ENCODE measurements around the gene VEGFD. TPM values are rescaled to one million over a fixed set of nuclear protein-coding genes. Genes with fewer than 3 reads are reported as not detected.

Gene VEGFD
- total RNA-seq, 2 experiments from 2014 or later: not detected

DNA sequence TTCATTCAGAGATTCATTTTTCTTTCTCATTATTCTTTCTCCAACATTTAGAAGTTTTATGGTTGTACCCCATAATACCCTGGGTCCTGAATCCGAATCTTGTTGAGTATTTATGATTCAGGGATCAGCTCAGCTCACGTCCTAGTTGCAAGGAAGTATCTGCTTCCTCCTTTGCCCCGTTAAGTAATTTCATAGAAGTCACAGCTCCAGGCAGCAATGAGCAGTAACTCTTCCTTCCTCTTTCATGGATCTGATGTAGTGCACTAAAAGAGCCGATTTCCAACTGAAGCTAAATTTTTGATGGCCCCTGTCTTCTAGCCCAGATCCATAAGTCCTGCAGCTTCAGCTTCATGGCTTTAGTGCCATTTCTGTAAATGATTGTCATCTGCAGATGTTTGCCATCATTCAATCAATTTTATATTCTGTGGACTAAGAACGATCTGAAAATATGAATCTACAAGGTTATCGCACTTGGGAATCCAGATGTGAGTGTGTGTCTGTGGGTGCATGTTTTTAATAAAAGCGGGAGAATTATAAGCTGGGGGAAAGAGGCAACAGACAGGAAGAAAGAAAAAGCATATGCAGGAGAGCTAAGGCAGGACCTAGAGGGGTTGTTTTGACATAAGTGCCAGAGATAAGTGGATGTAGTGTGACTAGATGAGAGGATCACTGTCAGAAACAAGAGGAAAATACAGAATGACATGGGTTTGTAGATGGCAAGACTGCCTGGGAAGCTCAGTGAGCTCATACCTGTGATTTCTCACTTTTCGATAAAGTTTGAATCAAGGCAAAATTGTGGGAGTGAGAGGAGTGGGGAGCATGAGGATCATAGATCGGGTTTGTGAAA lies 17.5 kb downstream of the VEGFD start:
- no peak overlapping the region for H3K27ac Mint-ChIP-seq
- no peak overlapping the region for H3K4me3 Mint-ChIP-seq
- ChIA-PET POLR2A (no interaction called here), CTCF (interaction anchor here (1.0 kb wide), 1 partner anchor 17 kb away, joined by 5 read pairs; no protein-coding TSS in a partner anchor)
- H3K9me3 Mint-ChIP-seq: no peaks in the 10 kb centered on the region
- no peaks in the 10 kb centered on the region for H3K4me1 Mint-ChIP-seq (ENCODE audit: low read depth)
- no peaks in the 10 kb centered on the region for H3K36me3 Mint-ChIP-seq (ENCODE audit: low read depth)
- TF ChIP-seq, protein P1, sequence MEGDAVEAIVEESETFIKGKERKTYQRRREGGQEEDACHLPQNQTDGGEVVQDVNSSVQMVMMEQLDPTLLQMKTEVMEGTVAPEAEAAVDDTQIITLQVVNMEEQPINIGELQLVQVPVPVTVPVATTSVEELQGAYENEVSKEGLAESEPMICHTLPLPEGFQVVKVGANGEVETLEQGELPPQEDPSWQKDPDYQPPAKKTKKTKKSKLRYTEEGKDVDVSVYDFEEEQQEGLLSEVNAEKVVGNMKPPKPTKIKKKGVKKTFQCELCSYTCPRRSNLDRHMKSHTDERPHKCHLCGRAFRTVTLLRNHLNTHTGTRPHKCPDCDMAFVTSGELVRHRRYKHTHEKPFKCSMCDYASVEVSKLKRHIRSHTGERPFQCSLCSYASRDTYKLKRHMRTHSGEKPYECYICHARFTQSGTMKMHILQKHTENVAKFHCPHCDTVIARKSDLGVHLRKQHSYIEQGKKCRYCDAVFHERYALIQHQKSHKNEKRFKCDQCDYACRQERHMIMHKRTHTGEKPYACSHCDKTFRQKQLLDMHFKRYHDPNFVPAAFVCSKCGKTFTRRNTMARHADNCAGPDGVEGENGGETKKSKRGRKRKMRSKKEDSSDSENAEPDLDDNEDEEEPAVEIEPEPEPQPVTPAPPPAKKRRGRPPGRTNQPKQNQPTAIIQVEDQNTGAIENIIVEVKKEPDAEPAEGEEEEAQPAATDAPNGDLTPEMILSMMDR (IDR thresholded peaks at IDR 0.05): no peak
- peaks cover 15% of the 10 kb centered on the region for H3K27me3 Mint-ChIP-seq
- ATAC-seq (no peak), DNase-seq (no peak)
- intact Hi-C loops (cut with micrococcal nuclease): no loop called here

DNA sequence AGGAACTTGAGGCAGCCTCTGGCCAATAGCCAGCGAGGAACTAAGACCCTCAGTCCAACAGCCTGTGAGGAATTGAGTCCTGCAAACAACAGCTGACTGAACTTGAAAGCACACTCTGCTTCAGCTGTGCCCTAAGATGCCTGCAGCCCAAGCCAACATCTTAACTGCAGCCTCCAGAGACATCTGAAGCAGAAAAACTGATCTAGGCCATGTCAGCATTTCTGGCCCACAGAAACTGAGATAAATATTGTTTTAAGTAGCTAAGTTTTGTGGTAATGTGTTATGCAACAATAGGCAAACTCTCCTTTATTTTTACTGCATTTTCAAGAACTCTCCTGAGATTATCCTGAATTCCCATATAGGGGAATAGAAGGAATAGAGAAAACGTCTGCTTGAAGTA lies 24.5 kb downstream of the VEGFD start:
- ATAC-seq (no peak), DNase-seq (no peak)
- intact Hi-C loops (cut with micrococcal nuclease): no loop called here
- H3K27me3 Mint-ChIP-seq: peaks cover 6% of the 10 kb centered on the region
- H3K27ac Mint-ChIP-seq: no peak overlapping the region
- ChIA-PET CTCF (interaction anchor here (1.4 kb wide), 1 partner anchor 10 kb away, joined by 3 read pairs; no protein-coding TSS in a partner anchor), POLR2A (no interaction called here)
- H3K4me1 Mint-ChIP-seq (ENCODE audit: low read depth): no peaks in the 10 kb centered on the region
- no peaks in the 10 kb centered on the region for H3K36me3 Mint-ChIP-seq (ENCODE audit: low read depth)
- TF ChIP-seq, protein P1 (IDR thresholded peaks at IDR 0.05): no peak
- no peak overlapping the region for H3K4me3 Mint-ChIP-seq
- H3K9me3 Mint-ChIP-seq: no peaks in the 10 kb centered on the region

DNA sequence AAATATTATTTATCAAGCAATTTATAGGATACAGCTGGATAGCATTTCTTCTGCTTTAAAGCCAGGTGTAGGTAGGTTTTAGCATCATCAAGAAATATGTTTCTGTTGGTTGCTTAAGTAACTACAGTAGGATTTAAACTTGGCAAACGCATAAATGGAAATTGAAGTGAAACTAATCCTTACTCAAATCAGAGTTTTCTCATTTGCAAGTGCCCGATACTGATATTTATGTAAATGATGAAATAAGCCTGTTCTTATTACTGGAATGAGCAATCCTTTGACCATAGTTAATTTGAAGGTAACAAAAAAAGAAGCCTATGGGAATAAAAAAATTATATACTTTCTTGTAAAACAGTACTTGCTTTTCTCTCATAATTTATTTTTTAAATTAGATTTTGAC lies 25.7 kb downstream of the VEGFD start:
- no peak for DNase-seq
- ChIA-PET CTCF (no interaction called here), POLR2A (no interaction called here)
- Mint-ChIP-seq H3K4me3 (no peak overlapping the region), H3K27me3 (peaks cover 3% of the 10 kb centered on the region), H3K4me1 (ENCODE audit: low read depth) (no peaks in the 10 kb centered on the region), H3K9me3 (no peaks in the 10 kb centered on the region), H3K27ac (no peak overlapping the region), H3K36me3 (ENCODE audit: low read depth) (no peaks in the 10 kb centered on the region)
- TF ChIP-seq, protein P1 (IDR thresholded peaks at IDR 0.05): no peak
- ATAC-seq: no peak
- intact Hi-C loops (cut with micrococcal nuclease): no loop called here

DNA sequence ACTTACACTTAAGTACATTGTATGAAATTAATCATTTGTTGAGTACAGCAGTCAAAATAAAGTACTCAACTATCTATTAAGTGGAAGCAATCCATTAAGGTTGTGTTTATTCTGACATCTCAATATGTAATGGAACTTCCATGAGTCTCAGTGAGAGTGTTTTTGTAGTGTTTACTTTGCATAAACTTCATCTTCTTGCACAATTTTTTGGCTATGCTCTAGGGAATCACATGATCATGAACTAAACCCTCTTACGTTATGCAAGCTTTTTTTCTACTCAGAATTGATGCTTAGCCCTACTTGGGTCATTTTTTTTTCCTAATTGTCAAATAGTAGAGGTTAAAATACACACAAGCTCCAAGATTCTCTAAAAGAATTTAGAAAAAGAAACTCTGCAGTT lies 27.8 kb downstream of the VEGFD start:
- Mint-ChIP-seq H3K36me3 (ENCODE audit: low read depth) (no peaks in the 10 kb centered on the region), H3K27me3 (peaks cover 3% of the 10 kb centered on the region), H3K9me3 (no peaks in the 10 kb centered on the region), H3K27ac (no peak overlapping the region), H3K4me3 (no peak overlapping the region), H3K4me1 (ENCODE audit: low read depth) (no peaks in the 10 kb centered on the region)
- intact Hi-C loops (cut with micrococcal nuclease): no loop called here
- no peak for DNase-seq
- TF ChIP-seq, protein P1 (IDR thresholded peaks at IDR 0.05): no peak
- CTCF ChIA-PET: no interaction called here
- no peak for ATAC-seq
- POLR2A ChIA-PET: no interaction called here

DNA sequence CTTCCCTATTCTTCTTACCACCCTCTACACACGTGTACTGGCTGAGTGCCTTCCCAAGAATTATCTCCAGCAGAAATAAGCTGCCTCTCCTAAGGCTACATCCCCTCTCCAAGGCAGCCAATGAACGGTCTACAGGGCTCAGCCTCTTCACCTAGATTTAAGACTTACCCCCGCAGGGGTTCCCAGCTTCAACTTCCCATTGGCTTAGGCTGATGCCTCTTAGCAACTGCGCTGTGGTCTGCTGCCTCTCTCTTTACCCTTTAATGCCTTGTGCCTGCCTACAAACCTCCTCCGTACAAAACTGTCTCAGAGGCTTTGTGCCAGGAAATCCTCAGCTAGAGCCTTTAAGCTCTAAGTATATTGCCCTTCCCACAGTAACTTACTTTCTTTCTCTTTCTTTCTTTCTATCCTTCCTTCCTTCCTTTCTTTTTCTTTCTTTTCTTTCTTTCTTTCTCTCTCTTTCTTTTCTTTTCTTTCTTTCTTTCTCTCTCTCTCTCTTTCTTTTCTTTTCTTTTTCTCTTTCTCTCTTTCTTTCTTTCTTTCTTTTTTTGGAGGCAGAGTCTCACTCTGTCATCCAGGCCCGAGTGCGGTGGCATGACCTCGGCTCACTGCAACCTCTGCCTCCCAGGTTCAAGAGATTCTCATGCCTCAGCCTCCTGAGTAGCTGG lies 33.8 kb downstream of the VEGFD start:
- H3K4me3 Mint-ChIP-seq: no peak overlapping the region

More for the DNA sequence above, 33.8 kb downstream of the VEGFD start:
- Mint-ChIP-seq H3K36me3 (ENCODE audit: low read depth) (no peaks in the 10 kb centered on the region), H3K9me3 (no peaks in the 10 kb centered on the region), H3K27ac (no peak overlapping the region), H3K27me3 (no peaks in the 10 kb centered on the region), H3K4me1 (ENCODE audit: low read depth) (no peaks in the 10 kb centered on the region)
- intact Hi-C loops (cut with micrococcal nuclease): no loop called here
- TF ChIP-seq, protein P1 (IDR thresholded peaks at IDR 0.05): no peak
- DNase-seq (no peak), ATAC-seq (no peak)
- POLR2A ChIA-PET: no interaction called here
- CTCF ChIA-PET: interaction anchor here (1.0 to 2.8 kb wide), 7 partner anchors 11 to 214 kb away, joined by 3 to 20 read pairs (median 7); partner anchors contain the start of gene PIR
